ENCODE measurements around the gene PDK3.

The PDK3 gene

DNA sequence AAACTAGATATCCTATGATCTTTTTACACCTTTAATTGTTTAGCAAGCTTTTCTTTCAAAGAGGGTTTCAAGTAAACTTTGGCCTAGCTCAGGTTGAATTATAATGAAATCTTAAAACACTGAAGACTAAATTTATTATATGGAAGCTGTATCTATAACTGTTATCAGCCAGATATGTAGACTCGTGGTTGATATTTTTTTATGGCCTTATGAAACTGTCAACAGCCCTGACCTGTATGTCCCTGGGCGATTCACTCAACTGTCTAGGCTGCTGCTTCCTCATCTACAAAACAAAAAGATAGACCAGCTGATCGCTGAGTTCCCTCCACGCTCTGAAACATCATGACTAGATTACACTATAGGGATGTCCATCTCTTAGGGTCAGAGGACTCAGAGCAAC is 21.2 kb upstream of the PDK3 start:
- H3K4me3 ChIP-seq (ENCODE audit: insufficient read depth, low read depth, low read length, poor library complexity, severe bottlenecking), result no peak overlapping the region
- no peaks in the 10 kb centered on the region for H3K27me3 ChIP-seq (replicated peaks; ENCODE audit: control insufficient read depth, insufficient read depth, low read length, poor library complexity, severe bottlenecking)
- H3K27ac ChIP-seq (ENCODE audit: insufficient read depth, low read length, poor library complexity, severe bottlenecking), result no peak overlapping the region
- DNase-seq, result no peak
- no peaks in the 10 kb centered on the region for H3K36me3 ChIP-seq (ENCODE audit: control insufficient read depth, insufficient read depth, low read length)
- no peaks in the 10 kb centered on the region for H3K9me3 ChIP-seq (ENCODE audit: control insufficient read depth, low read length)
- H3K4me1 ChIP-seq (ENCODE audit: control insufficient read depth, insufficient read depth, low read length, poor library complexity, severe bottlenecking), result no peaks in the 10 kb centered on the region

GRCh38 chrX:24444645-24445044 is 20.4 kb upstream of the PDK3 start:
- Histone ChIP-seq H3K27me3 (replicated peaks; ENCODE audit: control insufficient read depth, insufficient read depth, low read length, poor library complexity, severe bottlenecking) (no peaks in the 10 kb centered on the region), H3K4me3 (ENCODE audit: insufficient read depth, low read depth, low read length, poor library complexity, severe bottlenecking) (no peak overlapping the region), H3K36me3 (ENCODE audit: control insufficient read depth, insufficient read depth, low read length) (no peaks in the 10 kb centered on the region), H3K27ac (ENCODE audit: insufficient read depth, low read length, poor library complexity, severe bottlenecking) (no peak overlapping the region), H3K9me3 (ENCODE audit: control insufficient read depth, low read length) (no peaks in the 10 kb centered on the region), H3K4me1 (ENCODE audit: control insufficient read depth, insufficient read depth, low read length, poor library complexity, severe bottlenecking) (no peaks in the 10 kb centered on the region)
- no peak for DNase-seq

GRCh38 chrX:24448762-24449250 is 16.3 kb upstream of the PDK3 start:
- no peaks in the 10 kb centered on the region for H3K27me3 ChIP-seq (replicated peaks; ENCODE audit: control insufficient read depth, insufficient read depth, low read length, poor library complexity, severe bottlenecking)
- no peaks in the 10 kb centered on the region for H3K36me3 ChIP-seq (ENCODE audit: control insufficient read depth, insufficient read depth, low read length)
- H3K4me1 ChIP-seq (ENCODE audit: control insufficient read depth, insufficient read depth, low read length, poor library complexity, severe bottlenecking), result no peaks in the 10 kb centered on the region
- no peak for DNase-seq
- H3K9me3 ChIP-seq (ENCODE audit: control insufficient read depth, low read length), result no peaks in the 10 kb centered on the region
- H3K4me3 ChIP-seq (ENCODE audit: insufficient read depth, low read depth, low read length, poor library complexity, severe bottlenecking), result no peak overlapping the region
- H3K27ac ChIP-seq (ENCODE audit: insufficient read depth, low read length, poor library complexity, severe bottlenecking), result no peak overlapping the region

DNA sequence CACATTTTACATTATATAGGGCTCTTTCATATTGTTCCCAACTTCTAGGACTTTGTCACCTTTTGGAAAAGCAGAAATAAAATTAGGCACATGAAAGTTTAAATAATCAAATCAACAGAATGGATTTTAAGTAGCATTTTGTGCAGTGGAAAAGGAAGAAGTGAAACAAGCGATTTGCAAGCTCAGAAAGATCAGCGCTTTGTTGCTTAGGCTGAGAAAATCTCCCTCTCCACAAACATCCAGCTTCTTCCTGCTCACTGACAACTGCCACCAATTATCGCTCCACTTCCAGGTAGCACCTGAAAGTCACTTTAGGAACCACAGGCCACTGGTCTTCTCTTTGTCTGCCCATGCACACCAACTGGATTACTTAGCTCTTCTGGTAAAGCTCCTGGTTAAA is 2.0 kb upstream of the PDK3 start:
- Histone ChIP-seq H3K9me3 (ENCODE audit: control insufficient read depth, low read length) (no peaks in the 10 kb centered on the region), H3K4me1 (ENCODE audit: control insufficient read depth, insufficient read depth, low read length, poor library complexity, severe bottlenecking) (peaks cover 9% of the 10 kb centered on the region), H3K4me3 (ENCODE audit: insufficient read depth, low read depth, low read length, poor library complexity, severe bottlenecking) (no peak overlapping the region), H3K27ac (ENCODE audit: insufficient read depth, low read length, poor library complexity, severe bottlenecking) (no peak overlapping the region), H3K27me3 (replicated peaks; ENCODE audit: control insufficient read depth, insufficient read depth, low read length, poor library complexity, severe bottlenecking) (no peaks in the 10 kb centered on the region), H3K36me3 (ENCODE audit: control insufficient read depth, insufficient read depth, low read length) (no peaks in the 10 kb centered on the region)
- DNase-seq, result no peak

- no peak for DNase-seq
- Histone ChIP-seq H3K9me3 (ENCODE audit: control insufficient read depth, low read length) (no peaks in the 10 kb centered on the region), H3K4me1 (ENCODE audit: control insufficient read depth, insufficient read depth, low read length, poor library complexity, severe bottlenecking) (peaks cover 16% of the 10 kb centered on the region), H3K36me3 (ENCODE audit: control insufficient read depth, insufficient read depth, low read length) (no peaks in the 10 kb centered on the region), H3K27me3 (replicated peaks; ENCODE audit: control insufficient read depth, insufficient read depth, low read length, poor library complexity, severe bottlenecking) (no peaks in the 10 kb centered on the region), H3K27ac (ENCODE audit: insufficient read depth, low read length, poor library complexity, severe bottlenecking) (peak overlapping the region; percentile 78), H3K4me3 (ENCODE audit: insufficient read depth, low read depth, low read length, poor library complexity, severe bottlenecking) (peak overlapping the region; percentile 67)
Measured at GRCh38 chrX:24464498-24464835, 619 bp upstream of the PDK3 start.

DNA sequence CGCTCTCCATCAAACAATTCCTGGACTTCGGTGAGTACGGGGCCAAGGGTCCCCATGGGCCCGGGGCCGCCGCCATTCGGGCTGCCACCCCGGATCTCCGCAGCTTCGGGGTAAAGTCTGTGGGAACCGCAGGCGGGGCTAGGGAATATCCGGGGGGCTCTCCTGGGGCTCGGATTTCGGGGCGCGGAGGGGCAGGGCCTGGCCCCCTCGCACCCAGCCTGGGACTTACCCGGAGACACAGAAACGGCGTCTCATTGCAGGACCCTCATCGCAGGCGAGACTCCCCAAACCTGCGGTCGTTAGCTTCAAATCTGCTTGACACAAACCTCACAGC is 413 bp downstream of the PDK3 start:
- H3K9me3 ChIP-seq (ENCODE audit: control insufficient read depth, low read length), result no peaks in the 10 kb centered on the region
- no peaks in the 10 kb centered on the region for H3K36me3 ChIP-seq (ENCODE audit: control insufficient read depth, insufficient read depth, low read length)
- H3K4me1 ChIP-seq (ENCODE audit: control insufficient read depth, insufficient read depth, low read length, poor library complexity, severe bottlenecking), result peaks cover 16% of the 10 kb centered on the region
- no peaks in the 10 kb centered on the region for H3K27me3 ChIP-seq (replicated peaks; ENCODE audit: control insufficient read depth, insufficient read depth, low read length, poor library complexity, severe bottlenecking)
- peak; percentile 7 to 23 (median 12) for DNase-seq
- H3K4me3 ChIP-seq (ENCODE audit: insufficient read depth, low read depth, low read length, poor library complexity, severe bottlenecking), result peak overlapping the region; percentile 67
- H3K27ac ChIP-seq (ENCODE audit: insufficient read depth, low read length, poor library complexity, severe bottlenecking), result peak overlapping the region; percentile 84

DNA sequence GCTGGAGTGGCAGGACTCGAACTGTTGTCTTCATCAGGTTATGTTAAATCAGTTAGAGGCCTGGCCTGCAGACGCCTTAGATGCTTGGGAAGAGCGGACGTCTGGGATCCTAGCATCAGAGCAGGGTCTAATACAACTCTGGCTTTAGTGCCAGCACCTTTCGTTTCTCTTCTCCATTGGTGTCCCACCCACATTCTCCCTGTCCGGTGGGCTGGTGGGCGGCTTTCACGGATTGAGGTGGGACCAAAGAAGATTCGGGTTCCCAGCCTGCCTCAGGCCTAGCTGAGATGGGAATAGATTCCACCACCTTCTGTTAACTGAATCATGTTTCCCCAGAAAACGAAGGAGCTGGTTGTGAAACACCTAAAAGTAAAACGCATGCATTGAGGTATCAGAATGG is 939 bp downstream of the PDK3 start:
- no peak for DNase-seq
- Histone ChIP-seq H3K9me3 (ENCODE audit: control insufficient read depth, low read length) (no peaks in the 10 kb centered on the region), H3K36me3 (ENCODE audit: control insufficient read depth, insufficient read depth, low read length) (no peaks in the 10 kb centered on the region), H3K4me3 (ENCODE audit: insufficient read depth, low read depth, low read length, poor library complexity, severe bottlenecking) (peak overlapping the region; percentile 67), H3K27me3 (replicated peaks; ENCODE audit: control insufficient read depth, insufficient read depth, low read length, poor library complexity, severe bottlenecking) (no peaks in the 10 kb centered on the region), H3K27ac (ENCODE audit: insufficient read depth, low read length, poor library complexity, severe bottlenecking) (peak overlapping the region; percentile 84), H3K4me1 (ENCODE audit: control insufficient read depth, insufficient read depth, low read length, poor library complexity, severe bottlenecking) (peaks cover 16% of the 10 kb centered on the region)

- Histone ChIP-seq H3K27ac (ENCODE audit: insufficient read depth, low read length, poor library complexity, severe bottlenecking) (no peak overlapping the region), H3K4me3 (ENCODE audit: insufficient read depth, low read depth, low read length, poor library complexity, severe bottlenecking) (no peak overlapping the region), H3K36me3 (ENCODE audit: control insufficient read depth, insufficient read depth, low read length) (no peaks in the 10 kb centered on the region), H3K9me3 (ENCODE audit: control insufficient read depth, low read length) (no peaks in the 10 kb centered on the region), H3K4me1 (ENCODE audit: control insufficient read depth, insufficient read depth, low read length, poor library complexity, severe bottlenecking) (peaks cover 16% of the 10 kb centered on the region), H3K27me3 (replicated peaks; ENCODE audit: control insufficient read depth, insufficient read depth, low read length, poor library complexity, severe bottlenecking) (no peaks in the 10 kb centered on the region)
- no peak for DNase-seq
Measured at GRCh38 chrX:24468245-24468644, 3.2 kb downstream of the PDK3 start.

GRCh38 chrX:24471808-24472207 is 6.7 kb downstream of the PDK3 start:
- no peak overlapping the region for H3K4me3 ChIP-seq (ENCODE audit: insufficient read depth, low read depth, low read length, poor library complexity, severe bottlenecking)
- no peaks in the 10 kb centered on the region for H3K36me3 ChIP-seq (ENCODE audit: control insufficient read depth, insufficient read depth, low read length)

GRCh38 chrX:24475480-24475879 is 10.4 kb downstream of the PDK3 start:
- no peaks in the 10 kb centered on the region for H3K27me3 ChIP-seq (replicated peaks; ENCODE audit: control insufficient read depth, insufficient read depth, low read length, poor library complexity, severe bottlenecking)
- H3K36me3 ChIP-seq (ENCODE audit: control insufficient read depth, insufficient read depth, low read length), result no peaks in the 10 kb centered on the region
- no peak overlapping the region for H3K27ac ChIP-seq (ENCODE audit: insufficient read depth, low read length, poor library complexity, severe bottlenecking)
- no peak for DNase-seq
- H3K4me1 ChIP-seq (ENCODE audit: control insufficient read depth, insufficient read depth, low read length, poor library complexity, severe bottlenecking), result peaks cover 4% of the 10 kb centered on the region
- no peak overlapping the region for H3K4me3 ChIP-seq (ENCODE audit: insufficient read depth, low read depth, low read length, poor library complexity, severe bottlenecking)
- H3K9me3 ChIP-seq (ENCODE audit: control insufficient read depth, low read length), result no peaks in the 10 kb centered on the region

More at GRCh38 chrX:24471808-24472207, 6.7 kb downstream of the PDK3 start:
- Histone ChIP-seq H3K9me3 (ENCODE audit: control insufficient read depth, low read length) (no peaks in the 10 kb centered on the region), H3K27ac (ENCODE audit: insufficient read depth, low read length, poor library complexity, severe bottlenecking) (peak overlapping the region; percentile 32), H3K4me1 (ENCODE audit: control insufficient read depth, insufficient read depth, low read length, poor library complexity, severe bottlenecking) (peaks cover 14% of the 10 kb centered on the region), H3K27me3 (replicated peaks; ENCODE audit: control insufficient read depth, insufficient read depth, low read length, poor library complexity, severe bottlenecking) (no peaks in the 10 kb centered on the region)
- no peak for DNase-seq

- no peak for DNase-seq
- Histone ChIP-seq H3K9me3 (ENCODE audit: control insufficient read depth, low read length) (no peaks in the 10 kb centered on the region), H3K27ac (ENCODE audit: insufficient read depth, low read length, poor library complexity, severe bottlenecking) (peak overlapping the region; percentile 79), H3K27me3 (replicated peaks; ENCODE audit: control insufficient read depth, insufficient read depth, low read length, poor library complexity, severe bottlenecking) (no peaks in the 10 kb centered on the region), H3K4me3 (ENCODE audit: insufficient read depth, low read depth, low read length, poor library complexity, severe bottlenecking) (no peak overlapping the region), H3K4me1 (ENCODE audit: control insufficient read depth, insufficient read depth, low read length, poor library complexity, severe bottlenecking) (peaks cover 4% of the 10 kb centered on the region), H3K36me3 (ENCODE audit: control insufficient read depth, insufficient read depth, low read length) (no peaks in the 10 kb centered on the region)
Measured at GRCh38 chrX:24478509-24478908, 13.4 kb downstream of the PDK3 start.
